GM19035 (cell line): ENCODE results near the gene CCN6.

Experiments used
- ATAC-seq: cut with Tn5 transposase; IDR thresholded peaks from one replicate; pipeline ENCODE4 v1.9.1; 2021; ENCODE audit not compliant: unreplicated experiment

CCN6 gene

GRCh38 chr6:112109262-112109661, 55.4 kb downstream of the CCN6 start:
- ATAC-seq = no peak

GRCh38 chr6:112113431-112113830, 59.5 kb downstream of the CCN6 start:
- no peak for ATAC-seq

GRCh38 chr6:112113918-112114317, 60.0 kb downstream of the CCN6 start:
- no peak for ATAC-seq

- ATAC-seq = no peak
These were observed 60.8 kb downstream of the CCN6 start for GRCh38 chr6:112114577-112115223.

- no peak for ATAC-seq
These were observed 62.3 kb downstream of the CCN6 start for GRCh38 chr6:112116221-112116620.

- ATAC-seq = no peak
These were observed 63.6 kb downstream of the CCN6 start for GRCh38 chr6:112117554-112117953.

GRCh38 chr6:112118034-112118433, 64.1 kb downstream of the CCN6 start:
- no peak for ATAC-seq
